Lower leg skin (tissue), 4 donors: Measurements from ENCODE around the gene PLEKHM3. TPM values are rescaled to one million over a fixed set of nuclear protein-coding genes. Genes with fewer than 3 reads are reported as not detected.

Source experiments
- DNase-seq, 2 donors: peaks; one replicate each; pipeline ENCODE4 v3.0.0-alpha.2; 2019; ENCODE audit warnings: low spot score in 2 of 2
- H3K4me3 ChIP-seq: fragments of 200-600 bp; sonication (generic); 2 replicates; pipeline ENCODE4 v1.5.1; 2017; ENCODE audit warnings: mild to moderate bottlenecking, low read depth; ENCODE audit not compliant: poor library complexity, severe bottlenecking
- POLR2A ChIP-seq, 2 donors: fragments of 450-650 bp; IDR thresholded peaks; one replicate each; pipeline ENCODE4 v1.6.1; 2016 to 2017; ENCODE audit warnings: antibody characterized with exemption in 2 of 2, mild to moderate bottlenecking in 1 of 2, moderate library complexity in 1 of 2
- WGBS, 2 donors: methylation state at CpG; one replicate each; pipeline ENCODE4 v1.1.5; 2018; 5-methylcytosine and 5-hydroxymethylcytosine counted together
- intact Hi-C: fragments of 100-400 bp; cut with DNase I; formaldehyde crosslinking; loops from one replicate; pipeline ENCODE4 v1.15.0; 2023; ENCODE audit warnings: low total_unique reads
- total RNA-seq, 4 donors: library from RNA; depleted of rRNA; stranded (reverse); fragments of >200 nt; gene quantifications; one replicate each; pipeline ENCODE4 v1.1.0, GENCODE V29; 2016
- TF ChIP-seq, protein P1 (sequence below), 3 donors: fragments of 450-650 bp; IDR thresholded peaks; one replicate each; pipeline ENCODE4 v1.5.1; 2016; ENCODE audit warnings: antibody characterized with exemption in 3 of 3, mild to moderate bottlenecking in 3 of 3, moderate library complexity in 2 of 3

The PLEKHM3 gene
- total RNA-seq, 4 donors from 2014 or later: 18.3 to 22.2 (median 19.4) TPM

DNA sequence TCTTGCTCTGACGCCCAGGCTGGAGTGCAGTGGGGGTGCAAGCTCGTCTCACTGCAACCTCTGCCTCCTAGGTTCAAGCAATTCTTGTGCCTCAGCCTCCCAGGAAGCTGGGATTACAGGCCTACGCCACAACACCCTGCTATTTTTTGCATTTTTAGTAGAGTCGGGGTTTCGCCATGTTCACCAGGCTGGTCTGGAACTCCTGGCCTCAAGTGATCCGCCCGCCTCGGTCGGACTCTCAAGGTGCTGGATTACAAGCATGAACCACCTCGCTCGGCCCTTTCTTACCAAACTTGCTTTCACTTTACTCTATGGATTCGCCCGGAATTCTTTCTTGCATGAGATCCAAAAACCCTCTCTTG is 252.5 kb downstream of the PLEKHM3 start:
- intact Hi-C loops: no loop called here
- no peak for DNase-seq
- 86 to 91% methylated on average over 13 of the region's 13 CpGs for WGBS, 2 donors
- TF ChIP-seq, protein P1, sequence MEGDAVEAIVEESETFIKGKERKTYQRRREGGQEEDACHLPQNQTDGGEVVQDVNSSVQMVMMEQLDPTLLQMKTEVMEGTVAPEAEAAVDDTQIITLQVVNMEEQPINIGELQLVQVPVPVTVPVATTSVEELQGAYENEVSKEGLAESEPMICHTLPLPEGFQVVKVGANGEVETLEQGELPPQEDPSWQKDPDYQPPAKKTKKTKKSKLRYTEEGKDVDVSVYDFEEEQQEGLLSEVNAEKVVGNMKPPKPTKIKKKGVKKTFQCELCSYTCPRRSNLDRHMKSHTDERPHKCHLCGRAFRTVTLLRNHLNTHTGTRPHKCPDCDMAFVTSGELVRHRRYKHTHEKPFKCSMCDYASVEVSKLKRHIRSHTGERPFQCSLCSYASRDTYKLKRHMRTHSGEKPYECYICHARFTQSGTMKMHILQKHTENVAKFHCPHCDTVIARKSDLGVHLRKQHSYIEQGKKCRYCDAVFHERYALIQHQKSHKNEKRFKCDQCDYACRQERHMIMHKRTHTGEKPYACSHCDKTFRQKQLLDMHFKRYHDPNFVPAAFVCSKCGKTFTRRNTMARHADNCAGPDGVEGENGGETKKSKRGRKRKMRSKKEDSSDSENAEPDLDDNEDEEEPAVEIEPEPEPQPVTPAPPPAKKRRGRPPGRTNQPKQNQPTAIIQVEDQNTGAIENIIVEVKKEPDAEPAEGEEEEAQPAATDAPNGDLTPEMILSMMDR (IDR thresholded peaks at IDR 0.05): no peak
- no peak for TF ChIP-seq POLR2A (IDR thresholded peaks at IDR 0.05)
- H3K4me3 ChIP-seq: no peak overlapping the region

DNA sequence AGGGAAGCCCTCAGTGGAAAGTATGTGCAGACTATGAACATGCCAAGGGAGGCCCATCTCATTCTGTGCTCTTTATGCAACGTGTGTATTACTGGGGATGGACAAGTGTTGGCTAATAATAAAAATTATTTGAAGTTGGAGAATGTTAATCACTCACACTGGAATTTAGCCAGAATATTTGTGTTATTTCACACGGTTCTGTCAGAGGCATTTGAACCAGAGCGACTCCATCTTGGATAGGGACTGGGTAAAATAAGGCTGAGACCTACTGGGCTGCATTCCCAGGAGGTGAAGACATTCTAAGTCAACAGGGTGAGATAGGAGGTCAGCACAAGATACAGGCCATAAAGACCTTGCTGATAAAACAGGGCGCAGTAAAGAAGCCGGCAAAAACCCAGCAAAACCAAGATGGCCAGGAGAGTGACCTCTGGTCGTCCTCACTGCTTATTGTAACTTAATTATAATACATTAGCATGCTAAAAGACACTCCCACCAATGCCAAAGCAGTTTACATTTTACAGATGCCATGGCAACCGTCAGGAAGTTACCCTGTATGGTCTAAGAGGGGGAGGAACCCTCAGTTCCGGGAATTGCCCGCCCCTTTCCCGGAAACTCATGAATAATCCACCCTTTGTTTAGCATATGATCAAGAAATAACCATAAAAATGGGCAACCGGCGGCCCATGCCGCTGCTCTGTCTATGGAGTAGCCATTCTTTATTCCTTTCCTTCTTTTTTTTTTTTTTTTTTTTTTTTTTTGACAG is 253.1 kb downstream of the PLEKHM3 start:
- DNase-seq: no peak
- TF ChIP-seq POLR2A (IDR thresholded peaks at IDR 0.05): no peak
- TF ChIP-seq, protein P1 (IDR thresholded peaks at IDR 0.05): no peak
- H3K4me3 ChIP-seq: no peak overlapping the region
- intact Hi-C loops: no loop called here
- 71 to 74% methylated on average over 13 of the region's 13 CpGs for WGBS, 2 donors

DNA sequence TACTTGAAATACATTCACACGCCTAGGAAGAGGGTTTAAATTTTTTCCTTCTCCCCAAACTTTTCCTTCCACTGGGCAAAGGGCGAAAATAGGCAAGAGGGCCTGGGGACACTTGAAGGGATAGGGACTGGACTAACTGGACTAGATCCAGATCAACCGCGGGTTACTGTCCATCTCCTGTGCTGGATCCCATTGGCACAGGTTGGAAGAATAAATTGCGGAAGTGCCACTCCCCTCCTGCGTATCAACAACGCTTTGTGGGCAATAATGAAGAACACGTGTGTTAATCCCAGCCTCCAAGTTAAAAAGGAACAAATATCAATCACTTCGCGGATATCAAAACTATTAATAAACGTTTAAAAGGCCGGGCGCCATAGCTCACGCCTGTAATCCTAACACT is 253.9 kb downstream of the PLEKHM3 start:
- no peak for DNase-seq
- TF ChIP-seq POLR2A (IDR thresholded peaks at IDR 0.05): no peak
- no peak overlapping the region for H3K4me3 ChIP-seq
- intact Hi-C loops: no loop called here
- 57 to 64% methylated on average over 14 of the region's 14 CpGs for WGBS, 2 donors

Other genes with a start within 250 kb of the PLEKHM3 start
- not detected for gene CRYGD, start 99.0 kb upstream of the PLEKHM3 start, total RNA-seq
- gene CRYGC, start 104.3 kb upstream of the PLEKHM3 start, total RNA-seq: not detected
- not detected for gene CRYGB, start 120.6 kb upstream of the PLEKHM3 start, total RNA-seq
- gene CRYGA, start 138.1 kb upstream of the PLEKHM3 start, total RNA-seq: not detected
- gene C2orf80, start 164.5 kb upstream of the PLEKHM3 start, total RNA-seq: not detected
- gene IDH1, start 229.5 kb upstream of the PLEKHM3 start, total RNA-seq: 10 to 100 TPM; 13.7 to 45.0 (median 36.9) TPM
- 10 to 100 TPM; 17.3 to 27.8 (median 18.5) TPM for gene PIKFYVE, start 240.7 kb upstream of the PLEKHM3 start, total RNA-seq